Measurements from ENCODE around the gene CLCN1. TPM values are rescaled to one million over a fixed set of nuclear protein-coding genes. Genes with fewer than 3 reads are reported as not detected.

CLCN1 gene
- total and polyA plus RNA-seq, 2 of the 8 experiments (the other 6 are each of a cell fraction or from before 2014, with no cell fraction given), result 0.36 to 0.41 TPM

- no peak overlapping the region for H3K23ac ChIP-seq (ENCODE audit: insufficient read length)
- no peak overlapping the region for H4K5ac ChIP-seq (ENCODE audit: insufficient read length, low read depth, low read length)
- no peak overlapping the region for H3K14ac ChIP-seq (ENCODE audit: insufficient read length)
- H3K36me3 ChIP-seq (ENCODE audit: control insufficient read depth in 2 of 4, insufficient read depth in 4 of 4, low read length in 3 of 4), result 0 out of 8 replicates have a peak, but pooled peaks cover 0 to 3% (median 0%) of the 10 kb centered on the region in 4 experiments
- H4K8ac ChIP-seq (ENCODE audit: extremely low read depth, insufficient read depth, low read length), result no peak overlapping the region
- no peak overlapping the region for H4K91ac ChIP-seq (replicated peaks; ENCODE audit: insufficient read length, low read length)
- DNase-seq (ENCODE audit: low read depth in 1 of 2, low spot score in 2 of 2) (no peak), FAIRE-seq (no peak)
- H3K18ac ChIP-seq (ENCODE audit: extremely low read depth, low read length), result no peak overlapping the region
- no peak overlapping the region for H2BK20ac ChIP-seq (ENCODE audit: low read length)
- H3K79me1 ChIP-seq (ENCODE audit: low read depth, low read length), result no peaks in the 10 kb centered on the region
- no peak overlapping the region for H2AFZ ChIP-seq (ENCODE audit: low read length)
- H3K4me2 ChIP-seq (ENCODE audit: insufficient read depth in 1 of 2, low read depth in 2 of 2, low read length in 2 of 2), result no peak overlapping the region
- no peak overlapping the region for H3K4ac ChIP-seq (replicated peaks; ENCODE audit: insufficient read length, low read depth, low read length)
- H2BK15ac ChIP-seq (ENCODE audit: low read length), result no peak overlapping the region
- H3K27me3 ChIP-seq (replicated peaks in 1 of 4; ENCODE audit: control insufficient read depth in 3 of 4, extremely low read depth in 1 of 4, insufficient read depth in 3 of 4, low read length in 3 of 4), result no peaks in the 10 kb centered on the region; a peak in 1 of 7 replicates
- no peaks in the 10 kb centered on the region for H3K9me3 ChIP-seq (ENCODE audit: insufficient read depth in 2 of 2, low read depth in 1 of 2, low read length in 1 of 2)
- H2BK12ac ChIP-seq (ENCODE audit: low read depth, low read length), result no peak overlapping the region
- CTCF ChIA-PET (ENCODE audit: partially characterized antibody), result interaction anchor here (1.9 to 2.7 kb wide), 2 partner anchors 11 to 15 kb away, joined by 6 to 10 read pairs; no protein-coding TSS in a partner anchor
- no peaks in the 10 kb centered on the region for H3K79me2 ChIP-seq (ENCODE audit: control insufficient read depth in 1 of 2, insufficient read depth in 2 of 2, low read length in 2 of 2)
- H2AK5ac ChIP-seq (ENCODE audit: low read depth, low read length), result no peak overlapping the region
- no peak overlapping the region for H3K56ac ChIP-seq (replicated peaks; ENCODE audit: insufficient read length, low read depth, low read length)
- H3K9ac ChIP-seq (replicated peaks in 1 of 4; ENCODE audit: extremely low read depth in 1 of 4, low read depth in 3 of 4, low read length in 3 of 4), result no peak overlapping the region
- H4K20me1 ChIP-seq (replicated peaks in 1 of 2; ENCODE audit: control insufficient read depth in 1 of 2, insufficient read depth in 2 of 2, low read length in 2 of 2), result no peaks in the 10 kb centered on the region
- peaks cover 0 to 2% (median 0%) of the 10 kb centered on the region in 4 experiments; a peak in 1 of 7 replicates for H3K4me1 ChIP-seq (replicated peaks in 1 of 4; ENCODE audit: control insufficient read depth in 3 of 4, insufficient read depth in 4 of 4, low read length in 3 of 4)
- POLR2A ChIA-PET (ENCODE audit: partially characterized antibody), result no interaction called here
- H3K27ac ChIP-seq (ENCODE audit: low read depth, low read length), result no peak overlapping the region
- no peaks in the 10 kb centered on the region for H3K23me2 ChIP-seq (ENCODE audit: low read depth, low read length)
- H3K4me3 ChIP-seq (ENCODE audit: extremely low read depth in 1 of 4, insufficient read depth in 2 of 4, low read depth in 3 of 4, low read length in 4 of 4), result no peak overlapping the region
- H2BK5ac ChIP-seq (ENCODE audit: low read depth, low read length), result no peak overlapping the region
- H2BK120ac ChIP-seq (replicated peaks; ENCODE audit: low read depth, low read length), result no peak overlapping the region
- TF ChIP-seq CHD2 (IDR thresholded peaks at IDR 0.05; ENCODE audit: low read length), result no peak
- TF ChIP-seq CTCF (IDR thresholded peaks at IDR 0.05; ENCODE audit: control extremely low read depth in 1 of 3, insufficient read depth in 1 of 3, low read depth in 1 of 3, low read length in 3 of 3), result no peak
- no peak for TF ChIP-seq EP300 (IDR thresholded peaks at IDR 0.05; ENCODE audit: borderline replicate concordance in 1 of 2, low read depth in 2 of 2, low read length in 2 of 2)
- TF ChIP-seq ATF2 (IDR thresholded peaks at IDR 0.05; ENCODE audit: low read length), result no peak
- TF ChIP-seq BRCA1 (IDR thresholded peaks at IDR 0.05; ENCODE audit: low read depth, low read length), result no peak
- no peak for TF ChIP-seq GABPA (IDR thresholded peaks at IDR 0.05; ENCODE audit: borderline replicate concordance, insufficient read depth, low read length)
- TF ChIP-seq MAX (IDR thresholded peaks at IDR 0.05), result no peak
- no peak for TF ChIP-seq SIX5 (IDR thresholded peaks at IDR 0.05; ENCODE audit: low read depth, low read length)
- TF ChIP-seq NANOG (IDR thresholded peaks at IDR 0.05; ENCODE audit: insufficient read depth, low read depth, low read length, poor library complexity, severe bottlenecking), result no peak
These were observed 1.8 kb upstream of the CLCN1 start for GRCh38 chr7:143314127-143314526.
